ENCODE results near the gene APOA1. TPM values are rescaled to one million over a fixed set of nuclear protein-coding genes. Genes with fewer than 3 reads are reported as not detected.
A peak's percentile ranks its signal among the peaks of the same experiment; 100 is the strongest.

The APOA1 gene
- total RNA-seq, 6 experiments from 2014 or later: not detected

DNA sequence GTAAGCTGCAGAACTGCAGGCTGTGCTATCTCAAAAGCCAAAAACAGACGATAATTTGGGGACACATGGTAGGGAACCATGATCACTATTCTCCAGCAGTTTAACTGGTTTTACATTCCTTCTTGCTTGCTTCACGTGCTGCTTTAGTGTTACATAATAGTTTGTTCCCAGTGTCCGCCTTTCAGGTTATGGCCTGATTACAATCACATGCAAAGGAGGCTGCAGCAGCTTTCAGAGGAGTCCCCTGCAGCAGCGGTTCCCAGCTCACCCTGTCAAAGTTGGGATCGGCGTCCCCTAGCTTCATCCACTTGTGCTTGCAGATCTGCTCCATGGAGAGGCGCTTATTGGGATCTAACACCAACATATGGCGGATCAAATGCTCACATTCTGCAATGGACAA lies 39.2 kb upstream of the APOA1 start:
- Mint-ChIP-seq H3K4me1 (ENCODE audit: low read depth) (peaks cover 55% of the 10 kb centered on the region), H3K27me3 (ENCODE audit: insufficient read depth) (no peaks in the 10 kb centered on the region), H3K9me3 (no peaks in the 10 kb centered on the region), H3K4me3 (no peak overlapping the region), H3K36me3 (ENCODE audit: low read depth) (peaks cover 28% of the 10 kb centered on the region), H3K27ac (no peak overlapping the region)
- no peak for DNase-seq
- TF ChIP-seq, protein P1, sequence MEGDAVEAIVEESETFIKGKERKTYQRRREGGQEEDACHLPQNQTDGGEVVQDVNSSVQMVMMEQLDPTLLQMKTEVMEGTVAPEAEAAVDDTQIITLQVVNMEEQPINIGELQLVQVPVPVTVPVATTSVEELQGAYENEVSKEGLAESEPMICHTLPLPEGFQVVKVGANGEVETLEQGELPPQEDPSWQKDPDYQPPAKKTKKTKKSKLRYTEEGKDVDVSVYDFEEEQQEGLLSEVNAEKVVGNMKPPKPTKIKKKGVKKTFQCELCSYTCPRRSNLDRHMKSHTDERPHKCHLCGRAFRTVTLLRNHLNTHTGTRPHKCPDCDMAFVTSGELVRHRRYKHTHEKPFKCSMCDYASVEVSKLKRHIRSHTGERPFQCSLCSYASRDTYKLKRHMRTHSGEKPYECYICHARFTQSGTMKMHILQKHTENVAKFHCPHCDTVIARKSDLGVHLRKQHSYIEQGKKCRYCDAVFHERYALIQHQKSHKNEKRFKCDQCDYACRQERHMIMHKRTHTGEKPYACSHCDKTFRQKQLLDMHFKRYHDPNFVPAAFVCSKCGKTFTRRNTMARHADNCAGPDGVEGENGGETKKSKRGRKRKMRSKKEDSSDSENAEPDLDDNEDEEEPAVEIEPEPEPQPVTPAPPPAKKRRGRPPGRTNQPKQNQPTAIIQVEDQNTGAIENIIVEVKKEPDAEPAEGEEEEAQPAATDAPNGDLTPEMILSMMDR (IDR thresholded peaks at IDR 0.05): no peak

DNA sequence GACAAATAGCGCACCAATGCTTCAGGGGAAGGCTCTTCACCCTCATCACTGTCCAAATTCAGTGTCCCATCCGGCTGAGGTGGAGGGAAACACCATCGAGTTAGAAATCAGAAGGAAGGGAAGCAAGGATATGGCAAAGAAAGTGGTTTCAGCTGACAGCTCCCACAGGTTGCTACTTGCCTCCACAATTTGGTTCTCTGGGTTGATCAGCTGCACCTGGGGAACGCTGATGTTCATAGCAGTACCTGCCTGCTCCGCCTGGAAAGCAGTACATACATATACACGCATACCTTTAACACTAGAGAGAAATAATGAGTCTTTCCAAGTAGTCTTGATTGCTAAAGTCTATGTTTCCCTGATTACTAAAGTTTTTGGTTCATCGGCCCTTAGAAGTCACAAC lies 37.8 kb upstream of the APOA1 start:
- Mint-ChIP-seq H3K36me3 (ENCODE audit: low read depth) (peaks cover 28% of the 10 kb centered on the region), H3K27me3 (ENCODE audit: insufficient read depth) (no peaks in the 10 kb centered on the region), H3K27ac (peak overlapping the region; percentile 85), H3K9me3 (no peaks in the 10 kb centered on the region), H3K4me1 (ENCODE audit: low read depth) (peaks cover 58% of the 10 kb centered on the region), H3K4me3 (no peak overlapping the region)
- no peak for DNase-seq
- TF ChIP-seq, protein P1 (IDR thresholded peaks at IDR 0.05): no peak

DNA sequence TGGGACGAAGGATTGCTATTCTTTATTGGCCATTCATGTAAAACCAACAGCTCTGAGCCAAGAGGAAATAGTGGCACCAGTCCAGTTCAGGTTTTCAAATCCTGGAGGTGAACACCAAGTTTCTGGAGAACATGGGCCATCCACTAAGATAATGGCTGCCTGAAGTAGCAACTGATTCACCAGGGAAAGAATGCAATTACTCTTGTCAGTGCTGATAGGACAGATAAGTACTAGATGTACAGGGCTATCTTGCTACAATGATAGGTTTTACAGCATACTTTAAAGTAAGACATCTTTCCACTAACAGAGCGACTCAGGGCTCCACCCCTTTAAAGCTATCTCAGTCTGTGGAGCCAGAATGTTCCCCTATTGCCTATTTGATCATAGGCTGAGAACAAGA lies 36.8 kb upstream of the APOA1 start:
- Mint-ChIP-seq H3K4me3 (peak overlapping the region; percentile 23), H3K9me3 (no peaks in the 10 kb centered on the region), H3K27me3 (ENCODE audit: insufficient read depth) (no peaks in the 10 kb centered on the region), H3K36me3 (ENCODE audit: low read depth) (peaks cover 38% of the 10 kb centered on the region), H3K27ac (peak overlapping the region; percentile 85), H3K4me1 (ENCODE audit: low read depth) (peaks cover 59% of the 10 kb centered on the region)
- peak; percentile 79 for DNase-seq
- TF ChIP-seq, protein P1 (IDR thresholded peaks at IDR 0.05): no peak

DNA sequence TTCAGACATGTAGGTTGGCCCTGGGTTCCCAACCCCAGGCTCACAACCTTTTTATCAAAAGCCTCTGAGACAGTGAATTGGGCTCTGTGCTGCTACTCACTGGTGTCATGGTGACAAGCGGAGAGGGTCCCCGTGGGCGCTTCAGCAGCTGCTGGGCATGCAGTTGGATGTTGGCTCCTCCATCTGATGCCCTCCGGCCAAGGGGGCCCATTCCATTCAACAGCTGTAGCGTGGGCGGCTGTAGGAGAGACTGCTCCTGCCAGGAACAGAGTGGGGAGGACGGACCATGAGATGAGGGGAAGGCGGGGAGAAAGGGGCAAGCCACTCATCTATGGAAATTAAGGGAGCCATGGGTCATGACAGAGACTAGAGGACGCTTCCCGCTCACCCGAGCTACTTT lies 36.0 kb upstream of the APOA1 start:
- H3K4me3 Mint-ChIP-seq: no peak overlapping the region
- H3K27ac Mint-ChIP-seq: peak overlapping the region; percentile 85
- no peaks in the 10 kb centered on the region for H3K9me3 Mint-ChIP-seq
- DNase-seq: no peak
- TF ChIP-seq, protein P1 (IDR thresholded peaks at IDR 0.05): no peak
- H3K27me3 Mint-ChIP-seq (ENCODE audit: insufficient read depth): no peaks in the 10 kb centered on the region
- peaks cover 43% of the 10 kb centered on the region for H3K36me3 Mint-ChIP-seq (ENCODE audit: low read depth)
- H3K4me1 Mint-ChIP-seq (ENCODE audit: low read depth): peaks cover 59% of the 10 kb centered on the region

DNA sequence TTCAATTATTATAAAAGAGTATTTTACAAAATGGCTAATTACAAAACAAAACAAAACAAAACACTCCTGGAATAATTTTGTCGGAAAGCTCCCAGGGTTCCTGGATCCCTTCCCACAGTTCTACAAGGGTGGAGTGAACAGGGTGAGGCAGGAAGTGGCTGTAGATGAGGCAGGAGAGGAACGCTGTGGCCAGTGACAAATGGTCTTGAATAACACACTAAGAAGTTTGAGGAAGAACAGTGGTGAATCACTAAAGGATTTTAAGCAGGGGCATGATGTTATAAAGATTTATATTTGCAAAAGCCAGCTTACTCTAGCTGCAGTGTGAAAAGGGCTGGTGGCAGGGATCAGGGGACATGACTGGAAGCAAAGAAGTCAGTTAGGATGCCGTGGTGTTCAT lies 33.8 kb upstream of the APOA1 start:
- Mint-ChIP-seq H3K9me3 (no peaks in the 10 kb centered on the region), H3K36me3 (ENCODE audit: low read depth) (peaks cover 62% of the 10 kb centered on the region), H3K4me1 (ENCODE audit: low read depth) (peaks cover 75% of the 10 kb centered on the region), H3K27me3 (ENCODE audit: insufficient read depth) (no peaks in the 10 kb centered on the region), H3K4me3 (peak overlapping the region; percentile 70), H3K27ac (peak overlapping the region; percentile 98)
- DNase-seq: peak; percentile 92
- TF ChIP-seq, protein P1 (IDR thresholded peaks at IDR 0.05): no peak

DNA sequence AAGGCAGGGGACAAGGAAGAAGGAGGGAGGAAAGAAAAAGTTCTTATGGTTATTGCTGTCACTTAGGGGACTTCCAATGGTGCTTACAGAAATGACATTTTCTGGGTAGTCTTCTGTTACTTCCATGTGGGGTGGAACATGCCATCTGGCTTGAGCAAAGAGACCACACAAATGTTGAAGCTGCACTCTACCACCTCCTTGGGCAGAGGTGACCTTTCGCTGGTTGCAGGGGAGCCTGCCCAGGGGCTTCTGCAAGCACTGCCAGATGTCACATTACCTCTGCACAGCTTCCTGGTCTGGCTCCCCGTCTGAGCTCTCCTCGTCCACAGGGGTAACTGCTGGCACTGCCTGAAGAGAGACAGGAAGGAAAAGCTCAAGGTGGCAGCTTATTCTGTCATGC lies 32.6 kb upstream of the APOA1 start:
- no peaks in the 10 kb centered on the region; the same call in 1 of the 2 replicates for H3K27me3 Mint-ChIP-seq (ENCODE audit: insufficient read depth)
- H3K27ac Mint-ChIP-seq: peak overlapping the region; percentile 98
- peaks cover 79% of the 10 kb centered on the region for H3K4me1 Mint-ChIP-seq (ENCODE audit: low read depth)
- TF ChIP-seq, protein P1 (IDR thresholded peaks at IDR 0.05): no peak
- no peak overlapping the region for H3K4me3 Mint-ChIP-seq
- peaks cover 58% of the 10 kb centered on the region for H3K36me3 Mint-ChIP-seq (ENCODE audit: low read depth)
- H3K9me3 Mint-ChIP-seq: no peaks in the 10 kb centered on the region
- no peak for DNase-seq

All from HFFc6 (cell line).